Hepatic stellate cell (primary cell): ENCODE data around the gene PLCB1.
A peak's percentile ranks its signal among the peaks of the same experiment; 100 is the strongest.
"Not testable (repeated sequence)": the region's sequence is repeated elsewhere in the genome, so short reads cannot be mapped to it uniquely, and the experiment has no call there.

Source experiments
- DNase-seq: peaks from one replicate; pipeline ENCODE4 v3.0.0; 2011; ENCODE audit warnings: low spot score

Gene PLCB1

DNA sequence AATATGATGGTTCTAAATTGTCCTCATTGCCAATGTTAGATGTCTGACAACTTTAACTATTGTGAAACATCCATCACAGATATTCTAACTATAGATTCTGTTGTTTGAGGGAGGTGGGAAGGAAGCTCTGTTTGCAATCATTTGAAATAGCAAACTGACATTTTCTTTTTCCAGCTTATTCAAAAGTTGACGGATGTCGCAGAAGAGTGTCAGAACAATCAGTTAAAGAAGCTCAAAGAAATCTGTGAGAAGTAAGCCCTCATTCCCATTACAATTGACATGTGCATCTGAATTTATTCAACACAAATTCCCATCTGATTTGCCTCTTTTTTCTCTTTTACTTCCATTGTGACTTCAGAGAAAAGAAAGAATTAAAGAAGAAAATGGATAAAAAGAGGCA, 656.2 kb downstream of the PLCB1 start:
- no peak for DNase-seq

DNA sequence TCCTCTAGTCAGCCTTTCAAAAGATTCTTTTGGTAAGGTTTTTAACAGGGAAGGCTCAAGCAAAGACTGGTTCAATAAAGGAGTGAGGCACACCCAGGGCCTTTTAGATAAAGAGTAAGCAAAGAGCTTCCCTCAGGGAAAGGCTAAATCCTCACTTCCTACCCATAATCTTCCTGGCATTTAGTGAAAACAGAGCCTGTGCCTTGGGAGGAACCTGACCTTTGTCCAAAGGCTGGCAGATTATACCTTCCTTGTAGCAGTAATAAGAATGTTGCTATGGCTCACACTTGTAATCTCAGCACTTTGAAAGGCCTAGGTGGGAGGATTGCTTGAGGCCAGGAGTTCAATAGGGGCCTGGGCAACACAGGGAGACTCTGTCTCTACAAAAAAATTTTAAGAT, 656.8 kb downstream of the PLCB1 start:
- no peak for DNase-seq

DNA sequence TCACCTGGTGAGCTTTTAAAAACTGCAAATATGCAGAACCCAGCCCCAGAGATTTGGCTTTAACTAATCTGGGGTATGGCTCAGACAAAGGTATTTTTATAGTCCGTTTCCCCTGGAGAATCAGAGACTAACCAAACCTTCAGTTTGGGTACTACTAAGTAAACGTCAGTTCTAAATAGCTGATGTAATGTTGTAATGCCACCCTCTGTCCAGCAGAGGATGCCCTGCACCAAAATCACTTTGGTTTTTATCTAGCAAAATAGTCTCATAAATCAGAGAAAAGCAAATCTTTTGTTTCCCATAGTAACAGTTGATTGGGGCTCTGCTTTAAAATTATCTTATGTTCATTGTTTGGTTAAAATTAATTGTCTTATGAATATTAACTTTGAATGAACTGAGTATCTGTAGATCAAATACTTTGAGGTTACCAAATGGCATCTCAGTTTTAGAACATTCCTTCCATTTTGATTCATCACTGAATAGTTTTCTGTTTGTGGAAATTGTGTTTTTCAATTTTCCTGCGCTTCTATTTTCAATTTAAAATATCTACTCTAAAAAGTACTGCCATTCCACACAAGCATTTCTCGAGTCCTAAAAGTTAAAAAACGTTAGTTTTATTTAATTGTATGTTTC, 658.5 kb downstream of the PLCB1 start:
- DNase-seq, result peak; percentile 10

DNA sequence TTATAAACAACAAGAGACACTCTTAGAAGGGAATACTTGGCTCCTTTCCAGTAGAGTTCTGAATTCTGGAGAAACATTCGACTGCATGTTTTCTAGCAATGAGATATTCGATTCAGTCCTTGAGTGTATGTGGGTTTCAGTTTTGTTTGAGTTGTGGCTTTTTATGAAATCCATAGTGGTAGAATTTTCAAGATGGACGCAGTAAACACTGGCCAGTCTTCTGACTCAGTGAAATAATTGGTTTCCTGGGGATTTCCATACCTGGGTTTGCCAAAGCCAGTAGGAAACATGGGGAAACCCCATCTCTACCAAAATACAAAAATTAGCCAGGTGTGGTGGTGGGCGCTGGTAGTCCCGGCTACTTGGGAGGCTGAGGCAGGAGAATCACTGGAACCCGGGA, 663.3 kb downstream of the PLCB1 start:
- no peak for DNase-seq

GRCh38 chr20:8796088-8796660, 664.1 kb downstream of the PLCB1 start:
- DNase-seq, result no peak

GRCh38 chr20:8798505-8798904, 666.4 kb downstream of the PLCB1 start:
- DNase-seq, result no peak

GRCh38 chr20:8800089-8800488, 668.0 kb downstream of the PLCB1 start:
- DNase-seq, result no peak

DNA sequence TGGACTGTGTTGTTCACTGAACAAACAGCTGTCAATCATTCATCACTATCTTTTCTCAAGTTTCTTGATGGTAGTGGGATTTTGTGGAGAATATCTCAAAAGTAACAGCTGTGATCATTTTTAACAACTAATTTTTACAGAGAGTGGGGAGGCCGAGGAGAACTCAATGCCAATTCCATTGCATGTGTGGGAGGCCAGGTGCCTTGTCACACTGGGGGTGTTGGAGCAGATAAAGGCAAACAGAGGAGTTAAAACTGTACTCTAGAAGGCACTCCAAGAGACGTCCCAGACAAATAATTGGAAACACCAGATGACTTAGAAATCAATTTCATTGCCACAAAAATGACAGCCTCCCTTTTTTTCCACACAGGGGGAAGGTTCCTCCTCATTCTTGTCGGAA, 669.6 kb downstream of the PLCB1 start:
- DNase-seq, result no peak

GRCh38 chr20:8803065-8803464, 671.0 kb downstream of the PLCB1 start:
- DNase-seq, result no peak

DNA sequence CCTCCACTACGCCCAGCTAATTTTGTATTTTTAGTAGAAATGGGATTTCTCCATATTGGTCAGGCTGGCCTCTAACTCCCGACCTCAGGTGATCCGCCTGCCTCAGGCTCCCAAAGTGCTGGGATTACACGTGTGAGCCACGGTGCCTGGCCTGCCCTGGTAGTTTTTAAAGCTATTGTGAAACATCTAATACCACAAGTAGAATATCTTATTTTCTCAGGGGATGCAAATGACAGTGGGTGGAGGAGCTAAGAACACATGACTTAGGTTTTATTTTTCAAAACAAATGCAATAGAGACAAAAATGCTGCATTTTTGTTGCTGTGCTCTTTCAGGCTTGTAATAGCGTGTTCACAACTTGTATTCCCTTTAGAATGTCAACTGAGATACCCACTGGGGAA, 671.9 kb downstream of the PLCB1 start:
- no peak for DNase-seq

DNA sequence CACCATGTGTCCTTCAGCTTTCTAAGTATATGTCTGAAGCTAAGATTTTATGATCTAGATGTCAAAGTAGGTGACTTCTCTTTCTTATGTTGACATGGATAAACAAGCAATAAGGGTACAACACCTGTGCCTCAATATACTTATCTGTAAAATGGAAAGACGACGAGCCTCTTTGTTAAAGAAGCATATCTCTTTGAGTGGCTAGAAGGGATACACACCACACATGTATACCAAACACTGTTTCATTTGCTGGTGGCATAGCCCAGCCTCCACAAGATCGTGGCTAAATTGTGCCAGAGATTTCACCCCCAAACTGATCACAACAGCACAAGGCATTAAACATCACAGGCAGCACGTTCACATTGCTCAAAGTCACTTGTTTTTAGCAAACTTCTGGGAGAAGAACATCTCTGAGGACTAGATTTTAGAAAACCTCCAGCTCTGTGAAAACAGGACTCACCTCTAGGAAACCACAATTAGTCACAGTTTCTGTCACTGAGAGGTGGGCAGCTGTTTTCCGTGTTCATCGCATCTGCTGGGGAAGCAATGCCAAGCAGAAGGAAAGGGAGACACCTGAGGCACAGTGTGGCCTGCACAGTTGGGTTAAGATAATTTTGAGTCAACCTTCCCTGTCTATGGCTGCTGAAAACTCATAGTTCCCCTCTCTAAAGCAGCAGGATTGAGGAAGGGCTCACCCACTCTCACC, 673.8 kb downstream of the PLCB1 start:
- no peak for DNase-seq

- DNase-seq, result no peak
Observed at GRCh38 chr20:8807480-8808201, 675.6 kb downstream of the PLCB1 start.

- DNase-seq, result no peak
Observed at GRCh38 chr20:8808202-8808535, 676.1 kb downstream of the PLCB1 start.

DNA sequence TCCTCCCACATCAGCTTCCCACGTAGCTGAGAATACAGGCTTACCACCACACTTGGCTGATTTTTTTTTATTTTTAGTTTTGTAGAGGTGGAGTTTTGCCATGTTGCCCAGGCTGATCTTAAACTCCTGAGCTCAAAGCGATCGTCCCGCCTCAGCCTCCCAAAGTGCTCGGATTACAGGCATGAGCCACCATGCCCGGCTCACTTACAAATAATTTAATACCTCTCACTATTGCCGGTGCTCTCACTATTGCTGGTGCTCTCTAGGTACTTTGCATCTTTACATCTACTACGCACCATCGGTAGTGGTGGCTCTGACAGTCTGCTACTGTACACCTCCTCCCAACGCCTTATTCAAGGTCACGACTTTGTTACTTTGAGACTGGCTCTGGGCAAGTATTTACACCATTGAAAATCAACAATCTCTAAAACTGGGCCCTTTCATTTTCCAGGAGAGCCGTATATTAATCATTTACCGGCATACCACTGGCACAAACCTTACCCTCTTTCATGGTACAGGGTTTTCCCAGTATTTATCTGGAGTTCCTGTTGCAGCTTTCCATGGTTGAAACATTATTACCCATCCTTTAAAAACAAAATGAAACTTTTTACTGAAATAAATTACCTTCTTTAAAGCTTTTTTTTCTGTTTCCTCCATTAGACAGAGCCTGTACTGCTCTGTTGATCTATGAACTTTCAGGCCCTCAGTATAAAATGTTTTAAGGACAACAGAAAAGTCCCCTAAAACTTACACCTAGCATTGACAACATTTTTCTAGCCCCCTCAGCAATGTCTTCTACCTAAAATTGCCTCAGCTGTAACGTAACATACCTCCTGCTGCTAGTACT, 677.3 kb downstream of the PLCB1 start:
- no peak for DNase-seq

DNA sequence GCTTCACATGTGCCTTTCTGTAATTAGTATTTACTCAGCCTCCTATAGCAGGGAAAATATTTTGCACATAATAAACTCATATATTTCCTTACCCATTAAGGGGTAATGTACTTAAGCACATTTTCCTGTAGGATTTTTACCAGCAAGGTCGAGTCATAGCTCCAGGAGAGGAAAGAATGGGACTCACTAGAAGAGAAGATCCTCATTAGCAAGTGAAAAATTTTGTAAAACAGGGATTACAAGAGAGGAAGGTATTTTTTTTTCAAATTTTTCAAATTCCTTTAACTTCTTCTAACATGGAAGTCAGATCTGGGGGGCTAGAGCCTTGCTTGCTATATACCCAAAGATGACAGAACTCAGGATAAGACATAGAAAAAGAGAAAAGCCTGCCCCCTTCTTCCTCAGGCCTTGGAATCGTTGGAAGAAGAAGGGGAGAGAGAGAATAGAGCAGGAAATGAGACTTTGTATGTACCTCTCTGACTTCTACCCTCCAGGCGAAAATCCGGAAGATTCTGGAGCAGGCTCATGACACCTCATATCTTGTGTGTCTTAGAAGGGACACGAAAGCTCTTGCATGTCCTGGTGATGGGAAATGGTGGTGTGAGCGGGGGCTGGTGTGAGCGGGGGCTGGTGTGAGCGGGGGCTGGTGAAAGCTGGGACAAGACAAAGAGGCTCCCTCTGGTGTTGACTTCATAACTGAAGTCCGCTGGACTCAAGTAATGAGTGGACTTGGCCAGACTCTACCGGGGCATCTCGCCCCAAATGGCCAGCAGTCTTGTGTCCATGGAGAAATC, 679.9 kb downstream of the PLCB1 start:
- no peak for DNase-seq

GRCh38 chr20:8812817-8813216, 680.8 kb downstream of the PLCB1 start:
- no peak for DNase-seq

GRCh38 chr20:8815208-8815607, 683.1 kb downstream of the PLCB1 start:
- no peak for DNase-seq

GRCh38 chr20:8829256-8829655, 697.2 kb downstream of the PLCB1 start:
- DNase-seq, result no peak

- not testable (repeated sequence) for DNase-seq
Observed at GRCh38 chr20:8834294-8834693, 702.2 kb downstream of the PLCB1 start.

DNA sequence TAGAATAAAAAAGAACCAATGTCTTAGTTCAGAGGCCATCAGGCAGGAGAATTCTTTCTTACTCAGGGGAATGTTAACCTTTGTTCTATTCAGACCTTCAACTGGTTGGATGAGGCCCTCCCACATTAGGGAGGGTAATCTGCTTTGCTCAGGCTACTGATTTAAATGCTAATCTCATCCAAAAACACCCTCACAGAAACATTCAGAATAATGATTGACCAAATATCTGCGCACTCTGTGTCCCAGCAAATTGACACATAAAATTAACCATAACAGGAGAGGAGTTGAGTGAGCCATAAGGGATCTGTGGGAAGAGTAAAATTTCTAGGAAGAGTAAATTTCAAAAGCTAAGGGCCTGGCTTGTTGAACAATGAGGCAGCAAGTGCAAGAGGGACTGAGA, 702.8 kb downstream of the PLCB1 start:
- no peak for DNase-seq

DNA sequence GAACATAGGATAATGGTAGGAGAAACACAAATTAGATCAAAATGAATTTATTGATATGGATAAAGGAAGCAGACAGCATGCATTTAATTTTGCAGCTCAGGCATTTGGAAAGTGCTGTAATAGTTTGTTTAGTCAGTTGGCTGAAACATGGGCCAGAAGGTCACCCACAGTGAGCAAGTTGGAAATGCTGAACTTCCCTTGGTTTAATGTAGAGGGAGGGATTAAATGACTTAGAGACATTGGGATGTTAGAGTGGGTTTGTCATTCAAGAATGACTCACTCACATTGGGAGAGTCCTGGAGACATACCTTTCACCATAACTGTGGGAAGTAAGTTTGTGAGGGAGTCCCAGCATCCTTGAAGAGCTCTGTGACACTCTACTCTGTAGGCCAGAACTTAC, 705.3 kb downstream of the PLCB1 start:
- DNase-seq, result peak; percentile 57
